Gastroesophageal sphincter (tissue), 3 donors: Measurements from ENCODE around the gene CISH.

ENCODE experiments used
- CTCF ChIP-seq, 4 experiments: fragments of 200-600 bp in 2 of 4; fragments of 450-650 bp in 2 of 4; sonication (generic) in 1 of 4; IDR thresholded peaks; one replicate each; pipeline ENCODE4 v1.5.1; 2017 to 2019; ENCODE audit warnings: antibody characterized with exemption in 4 of 4, mild to moderate bottlenecking in 2 of 4, moderate library complexity in 2 of 4
- EP300 ChIP-seq: sonication (generic); formaldehyde crosslinking; IDR thresholded peaks from one replicate; pipeline ENCODE4 v1.6.1; 2017; ENCODE audit warnings: antibody characterized with exemption, mild to moderate bottlenecking
- POLR2A ChIP-seq, 2 donors: fragments of 450-650 bp; IDR thresholded peaks; one replicate each; pipeline ENCODE4 v1.6.1; 2017; ENCODE audit warnings: antibody characterized with exemption in 2 of 2, mild to moderate bottlenecking in 2 of 2, moderate library complexity in 1 of 2
- POLR2AphosphoS5 ChIP-seq: sonication (generic); formaldehyde crosslinking; IDR thresholded peaks from one replicate; pipeline ENCODE4 v1.6.1; 2017; ENCODE audit warnings: antibody characterized with exemption

DNA sequence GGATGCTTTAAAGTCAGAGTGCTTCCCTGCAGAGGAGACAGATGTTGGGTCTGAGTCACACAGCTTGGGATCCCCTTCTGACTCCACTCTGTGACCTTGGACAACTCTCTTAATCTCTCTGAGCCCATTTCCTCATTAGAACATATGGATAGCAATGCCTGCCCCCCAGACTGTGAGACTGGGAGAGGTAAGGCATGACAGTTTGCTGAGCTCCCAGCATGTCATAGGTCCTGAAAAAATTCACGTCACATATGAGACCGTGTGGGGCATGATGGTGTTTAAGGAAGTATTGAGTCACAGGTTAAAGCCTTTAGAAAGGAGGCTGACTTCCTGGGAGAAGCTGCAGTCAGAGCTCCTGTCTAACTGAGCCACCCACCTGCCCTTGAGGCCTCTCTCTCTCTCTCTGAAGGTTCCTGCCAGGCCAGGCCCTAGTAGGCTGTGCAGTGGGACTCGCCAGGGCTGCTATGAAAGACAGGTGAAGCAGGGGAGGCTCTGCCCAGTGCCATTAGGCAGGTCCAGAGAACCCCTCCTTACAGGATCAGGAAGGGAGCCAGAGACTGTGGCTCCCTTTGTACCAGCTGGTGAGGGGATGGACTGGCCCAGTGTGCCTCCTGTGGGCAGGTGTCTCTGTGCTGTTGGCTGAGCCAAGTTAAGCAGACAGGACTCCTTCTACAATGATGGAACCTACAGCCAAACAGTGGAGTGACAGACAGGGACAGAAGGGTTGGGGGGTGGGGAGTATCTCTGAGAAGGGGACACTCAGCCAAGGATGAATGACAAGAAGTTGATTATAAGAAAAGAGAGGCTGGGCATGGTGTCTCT, 43.6 kb upstream of the CISH start:
- TF ChIP-seq POLR2A (IDR thresholded peaks at IDR 0.05) = no peak
- TF ChIP-seq CTCF (IDR thresholded peaks at IDR 0.05) = no peak
- no peak for TF ChIP-seq EP300
- no peak for TF ChIP-seq POLR2AphosphoS5
